ENCODE data around the gene RAD23A.

The RAD23A gene

DNA sequence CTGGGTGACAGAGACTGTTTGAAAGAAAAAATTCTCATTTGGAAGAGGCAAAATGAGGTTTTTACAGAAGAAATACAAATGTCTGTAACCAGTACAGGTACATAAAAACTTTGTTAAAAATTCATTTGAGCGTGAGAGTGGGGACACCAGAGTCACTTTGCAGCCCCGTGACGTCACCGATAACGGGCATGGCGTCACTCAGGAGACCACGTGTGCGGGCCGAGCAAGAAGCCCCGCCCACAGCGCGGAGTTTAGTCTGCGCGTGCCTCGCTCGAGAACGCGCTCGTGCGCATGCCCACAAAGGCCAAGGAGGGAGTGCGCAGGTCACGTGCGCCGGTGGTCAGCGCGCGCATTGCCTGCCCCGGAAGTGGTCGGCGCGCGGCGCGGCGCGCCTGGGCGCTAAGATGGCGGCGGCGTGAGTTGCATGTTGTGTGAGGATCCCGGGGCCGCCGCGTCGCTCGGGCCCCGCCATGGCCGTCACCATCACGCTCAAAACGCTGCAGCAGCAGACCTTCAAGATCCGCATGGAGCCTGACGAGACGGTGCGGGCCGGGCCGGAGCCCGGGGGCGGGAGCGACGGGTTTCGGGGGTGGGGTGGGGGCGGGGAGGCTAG, at the start of gene RAD23A:
Gene RAD23A, plus strand, starts transcription at position 384 of the 613 bp plus-strand sequence. Its CDS starts 87 bp downstream, at position 471.
- H3K4me3 ChIP-seq (ENCODE audit: control insufficient read depth, low read depth, low read length), result peak within 1 kb of the TSS; percentile 72
- TF ChIP-seq, protein P1, sequence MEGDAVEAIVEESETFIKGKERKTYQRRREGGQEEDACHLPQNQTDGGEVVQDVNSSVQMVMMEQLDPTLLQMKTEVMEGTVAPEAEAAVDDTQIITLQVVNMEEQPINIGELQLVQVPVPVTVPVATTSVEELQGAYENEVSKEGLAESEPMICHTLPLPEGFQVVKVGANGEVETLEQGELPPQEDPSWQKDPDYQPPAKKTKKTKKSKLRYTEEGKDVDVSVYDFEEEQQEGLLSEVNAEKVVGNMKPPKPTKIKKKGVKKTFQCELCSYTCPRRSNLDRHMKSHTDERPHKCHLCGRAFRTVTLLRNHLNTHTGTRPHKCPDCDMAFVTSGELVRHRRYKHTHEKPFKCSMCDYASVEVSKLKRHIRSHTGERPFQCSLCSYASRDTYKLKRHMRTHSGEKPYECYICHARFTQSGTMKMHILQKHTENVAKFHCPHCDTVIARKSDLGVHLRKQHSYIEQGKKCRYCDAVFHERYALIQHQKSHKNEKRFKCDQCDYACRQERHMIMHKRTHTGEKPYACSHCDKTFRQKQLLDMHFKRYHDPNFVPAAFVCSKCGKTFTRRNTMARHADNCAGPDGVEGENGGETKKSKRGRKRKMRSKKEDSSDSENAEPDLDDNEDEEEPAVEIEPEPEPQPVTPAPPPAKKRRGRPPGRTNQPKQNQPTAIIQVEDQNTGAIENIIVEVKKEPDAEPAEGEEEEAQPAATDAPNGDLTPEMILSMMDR (IDR thresholded peaks at IDR 0.05; ENCODE audit: control insufficient read depth, insufficient read depth, low read depth, low read length, missing control alignments), result no peak
- DNase-seq (ENCODE audit: low read depth), result peak; percentile 87

DNA sequence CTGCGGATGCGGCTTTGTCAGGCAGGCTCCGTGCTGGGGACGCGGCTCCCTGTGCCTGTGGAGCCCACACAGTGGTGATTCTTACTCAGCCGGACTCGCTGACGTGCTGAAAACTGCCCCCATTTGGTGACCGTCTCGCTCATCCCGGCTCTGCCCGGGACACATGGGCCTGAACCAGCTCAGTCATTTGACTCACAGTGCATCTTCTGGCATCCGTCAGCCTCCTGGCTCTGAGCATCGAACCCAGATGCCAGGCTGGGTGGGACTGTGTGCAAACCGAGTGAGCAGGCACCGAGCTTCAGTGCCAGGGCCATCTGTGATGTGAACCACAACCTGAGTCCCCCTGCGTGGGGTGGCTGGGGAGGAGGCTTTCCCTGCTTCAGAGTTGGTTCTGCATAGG, 49.2 kb upstream of the RAD23A start:
- TF ChIP-seq, protein P1 (IDR thresholded peaks at IDR 0.05; ENCODE audit: control insufficient read depth, insufficient read depth, low read depth, low read length, missing control alignments), result no peak
- no peak for DNase-seq (ENCODE audit: low read depth)

DNA sequence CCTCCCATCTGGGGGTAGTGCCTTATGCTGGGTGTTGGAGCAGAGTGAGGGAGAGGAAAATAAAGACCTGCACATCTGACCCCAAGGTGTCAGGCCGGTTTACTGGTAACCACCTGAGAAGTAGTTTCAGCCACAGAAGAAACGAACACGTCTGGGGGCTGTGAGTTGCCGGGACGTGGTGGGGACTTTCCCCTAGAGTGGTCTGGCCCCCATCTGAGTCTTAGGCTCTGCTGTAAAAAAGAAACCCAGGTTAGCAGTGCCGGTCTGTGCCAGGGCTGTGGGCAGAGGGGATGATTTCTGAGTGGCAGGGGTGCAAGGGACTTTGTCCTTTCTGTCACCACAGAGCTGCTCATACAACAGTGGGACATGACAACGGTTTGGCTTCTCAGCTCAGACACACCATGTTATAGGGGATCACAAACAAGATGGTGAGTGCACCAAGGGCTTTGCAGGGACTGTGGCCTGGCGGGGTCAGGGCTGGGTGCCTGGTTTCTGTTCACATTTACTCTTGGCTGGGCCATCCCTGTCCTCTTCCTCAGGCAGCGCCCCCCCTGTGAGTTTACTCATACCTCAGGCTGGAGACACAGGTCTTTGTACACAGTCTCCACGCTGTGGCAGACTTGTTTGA, 45.7 kb upstream of the RAD23A start:
- no peak for DNase-seq (ENCODE audit: low read depth)
- TF ChIP-seq, protein P1 (IDR thresholded peaks at IDR 0.05; ENCODE audit: control insufficient read depth, insufficient read depth, low read depth, low read length, missing control alignments), result no peak

More for the DNA sequence above, 49.2 kb upstream of the RAD23A start:
- H3K4me3 ChIP-seq (ENCODE audit: control insufficient read depth, low read depth, low read length), result no peak overlapping the region

DNA sequence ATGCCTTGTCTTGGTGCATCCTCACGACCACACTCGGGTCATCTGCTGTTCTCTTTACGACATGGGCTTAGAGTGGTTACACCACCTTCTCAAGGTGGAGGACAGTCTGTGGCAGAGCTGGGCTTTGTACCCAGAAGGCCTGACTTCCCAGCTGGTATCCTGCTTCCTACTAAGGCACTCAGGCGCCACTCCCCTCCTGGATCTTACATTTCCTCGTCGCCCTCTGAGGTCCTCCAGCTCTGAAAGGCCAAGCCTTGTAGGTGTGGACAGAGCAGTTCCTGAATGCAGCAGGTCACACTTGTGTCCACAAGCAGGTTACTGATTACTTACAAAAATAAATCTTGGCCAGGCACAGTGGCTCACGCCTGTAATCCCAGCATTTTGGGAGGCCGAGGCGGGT, 38.5 kb upstream of the RAD23A start:
- H3K4me3 ChIP-seq (ENCODE audit: control insufficient read depth, low read depth, low read length), result no peak overlapping the region
- TF ChIP-seq, protein P1 (IDR thresholded peaks at IDR 0.05; ENCODE audit: control insufficient read depth, insufficient read depth, low read depth, low read length, missing control alignments), result no peak
- DNase-seq (ENCODE audit: low read depth), result no peak

More for the DNA sequence above, 45.7 kb upstream of the RAD23A start:
- H3K4me3 ChIP-seq (ENCODE audit: control insufficient read depth, low read depth, low read length), result no peak overlapping the region

DNA sequence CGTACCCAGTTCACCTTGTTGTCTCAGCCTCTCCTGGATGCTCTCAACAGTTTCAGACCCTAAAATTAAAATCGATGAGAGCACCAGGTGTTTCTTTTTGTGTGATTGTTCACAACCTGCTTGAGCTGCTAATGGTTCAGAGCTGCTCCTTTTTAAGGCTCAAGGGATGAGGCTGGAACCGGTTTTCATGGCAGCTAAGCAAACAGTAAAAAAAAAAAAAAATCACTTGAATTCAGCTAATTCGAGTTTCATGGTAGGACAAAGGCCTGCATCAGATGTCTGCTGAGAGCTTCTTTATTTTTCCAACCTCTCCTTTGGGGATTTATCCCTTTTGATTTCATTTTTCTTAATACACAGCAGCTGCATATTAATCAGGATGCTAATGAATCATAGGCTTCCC, 33.1 kb upstream of the RAD23A start:
- DNase-seq (ENCODE audit: low read depth), result no peak
- H3K4me3 ChIP-seq (ENCODE audit: control insufficient read depth, low read depth, low read length), result no peak overlapping the region
- TF ChIP-seq, protein P1 (IDR thresholded peaks at IDR 0.05; ENCODE audit: control insufficient read depth, insufficient read depth, low read depth, low read length, missing control alignments), result no peak

DNA sequence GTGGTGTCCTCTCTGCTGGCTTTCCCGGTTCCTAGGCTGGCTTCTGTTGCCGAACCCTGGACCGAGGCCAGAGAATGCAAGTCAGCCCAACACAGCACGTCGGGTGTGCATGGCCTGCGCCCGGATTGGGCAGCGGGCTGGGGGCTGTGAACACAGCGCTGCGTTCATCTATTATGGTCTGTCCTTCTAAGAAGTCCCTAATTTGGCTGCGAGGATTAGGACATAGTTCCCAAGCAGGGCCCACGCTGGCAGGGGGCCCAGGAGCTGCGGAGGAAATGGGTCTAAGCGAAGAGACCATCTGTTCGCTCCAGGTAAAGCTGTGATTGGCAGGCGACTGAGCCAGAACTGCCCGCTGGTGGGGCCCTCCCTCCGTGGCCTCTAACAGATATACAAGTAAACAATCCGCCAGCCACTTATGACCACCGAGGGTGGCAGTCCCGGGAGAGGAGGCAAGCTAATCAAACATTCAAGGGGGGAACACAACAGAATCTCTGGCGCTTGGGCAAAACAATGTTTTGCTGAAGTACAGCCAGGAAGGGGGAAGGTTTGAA, 32.6 kb upstream of the RAD23A start:
- TF ChIP-seq, protein P1 (IDR thresholded peaks at IDR 0.05; ENCODE audit: control insufficient read depth, insufficient read depth, low read depth, low read length, missing control alignments), result no peak
- H3K4me3 ChIP-seq (ENCODE audit: control insufficient read depth, low read depth, low read length), result no peak overlapping the region
- no peak for DNase-seq (ENCODE audit: low read depth)

All from AG09309 (cell line).